NCI-H2107 treated with DMSO at 0.1 percent for 48 hours (cell line): ENCODE measurements around the gene ZNF425.
"Not testable (repeated sequence)": the region's sequence is repeated elsewhere in the genome, so short reads cannot be mapped to it uniquely, and the experiment has no call there.

Experiments used
- DNase-seq: peaks from one replicate; lab custom pipeline; 2025; ENCODE audit not compliant: unreplicated experiment; lab: John Stamatoyannopoulos, UW

ZNF425 gene, protein sequence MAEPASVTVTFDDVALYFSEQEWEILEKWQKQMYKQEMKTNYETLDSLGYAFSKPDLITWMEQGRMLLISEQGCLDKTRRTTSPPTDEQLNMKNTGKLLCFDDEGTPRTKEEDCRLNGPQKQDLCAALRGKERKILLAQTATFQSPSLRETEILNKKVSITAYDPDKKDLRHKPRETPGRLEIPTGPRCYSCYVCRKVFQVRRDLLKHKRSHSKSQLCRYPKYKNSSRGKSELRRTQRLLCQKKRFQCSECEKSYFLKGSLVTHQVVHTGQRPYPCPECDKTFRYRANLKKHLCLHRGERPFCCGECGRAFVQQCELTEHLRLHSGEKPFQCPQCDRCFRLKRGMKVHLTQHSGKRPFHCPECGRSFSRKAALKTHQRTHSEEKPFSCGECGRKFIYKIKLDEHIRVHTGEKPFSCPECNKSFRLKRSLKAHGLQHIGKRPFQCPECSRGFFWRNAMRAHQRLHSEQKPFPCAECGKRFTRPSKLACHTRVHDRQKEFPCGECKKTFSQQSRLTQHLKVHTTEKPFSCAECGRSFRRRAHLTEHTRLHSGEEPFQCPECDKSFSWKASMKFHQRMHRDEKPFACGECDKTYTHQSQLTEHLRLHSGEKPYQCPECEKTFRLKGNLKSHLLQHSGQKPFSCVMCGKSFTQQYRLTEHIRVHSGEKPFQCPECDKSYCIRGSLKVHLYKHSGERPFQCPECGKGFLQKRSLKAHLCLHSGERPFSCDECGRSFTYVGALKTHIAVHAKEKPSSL

DNA sequence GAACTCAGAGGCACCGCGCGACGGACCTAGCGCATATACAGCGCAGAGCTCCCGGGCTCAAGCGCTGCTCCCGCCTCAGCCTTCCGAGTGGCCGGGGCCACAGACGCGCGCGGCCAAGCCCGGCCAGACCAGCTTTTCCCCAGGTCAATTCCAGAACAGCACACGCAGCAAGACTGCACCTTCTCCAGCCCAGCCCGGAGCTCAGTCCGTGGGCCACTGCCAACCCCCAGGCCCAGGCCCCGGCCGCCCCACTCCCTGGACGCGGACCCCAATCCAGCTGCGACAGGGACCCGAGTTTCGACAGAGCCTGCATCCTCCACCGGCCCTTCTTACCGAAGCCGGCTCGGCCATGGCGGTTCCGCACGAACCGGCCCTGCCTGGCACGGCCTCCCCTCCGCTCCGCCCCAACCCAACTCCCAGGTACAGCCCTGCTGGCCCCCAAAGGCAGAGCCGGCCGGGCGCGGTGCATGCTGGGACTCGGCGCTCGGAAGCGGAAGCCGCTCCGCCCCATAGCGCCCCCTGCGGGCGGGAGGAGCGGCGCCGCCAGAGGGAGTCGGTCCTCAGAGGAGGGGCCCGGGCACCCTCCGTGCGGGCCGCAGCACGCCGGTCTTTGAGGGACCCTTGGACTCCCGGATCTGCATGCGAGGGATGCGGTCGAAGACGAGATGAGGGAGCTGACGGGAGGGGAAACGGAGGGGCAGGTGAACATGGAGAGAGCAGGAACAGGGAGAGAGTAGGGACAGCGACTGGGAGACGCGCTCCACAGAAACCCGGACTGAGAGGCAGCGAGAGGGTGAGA is at the start of gene ZNF425:
ZNF425 (minus strand) TSS at position 462 of the 799 bp plus-strand sequence; CDS start at position 351, 111 bp downstream.
- peak; percentile 66 for DNase-seq

DNA sequence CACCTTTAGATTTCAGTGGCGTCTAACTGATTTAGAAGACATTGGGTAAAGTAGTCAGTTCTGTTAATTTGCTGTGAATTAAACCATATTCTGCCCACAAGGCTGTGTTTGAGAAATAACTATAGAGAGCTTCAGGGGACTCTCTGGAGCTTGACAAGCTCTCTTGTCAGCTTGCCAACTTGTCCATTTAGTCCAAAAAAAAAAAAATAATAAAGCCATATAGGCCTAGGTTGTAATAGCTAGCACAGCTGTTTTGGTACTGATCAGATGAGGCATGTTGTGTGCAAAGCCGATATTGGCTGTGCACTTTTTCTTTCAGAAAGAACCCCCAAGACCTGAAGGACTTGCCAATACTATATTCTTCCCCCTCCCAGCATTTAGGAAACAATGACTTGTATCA is 49.0 kb upstream of the ZNF425 start:
- no peak for DNase-seq

DNA sequence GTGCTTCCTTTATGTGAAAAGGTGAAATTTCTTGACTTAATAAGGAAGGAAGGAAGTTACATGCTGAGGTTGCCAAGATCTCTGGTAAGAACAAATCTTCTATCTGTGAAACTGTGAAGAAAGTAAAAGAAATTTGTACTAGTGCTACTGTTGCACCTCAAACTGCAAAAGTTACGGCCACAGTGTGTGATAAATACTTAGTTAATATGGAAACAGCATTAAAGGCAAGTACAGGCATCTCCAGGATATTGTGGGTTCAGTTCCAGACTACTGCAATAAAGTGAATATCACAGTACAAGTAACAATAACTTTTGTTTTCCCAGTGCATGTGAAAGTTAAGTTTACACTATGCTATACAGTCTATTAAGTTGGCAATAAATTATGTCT is 46.4 kb upstream of the ZNF425 start:
- DNase-seq, result no peak

DNA sequence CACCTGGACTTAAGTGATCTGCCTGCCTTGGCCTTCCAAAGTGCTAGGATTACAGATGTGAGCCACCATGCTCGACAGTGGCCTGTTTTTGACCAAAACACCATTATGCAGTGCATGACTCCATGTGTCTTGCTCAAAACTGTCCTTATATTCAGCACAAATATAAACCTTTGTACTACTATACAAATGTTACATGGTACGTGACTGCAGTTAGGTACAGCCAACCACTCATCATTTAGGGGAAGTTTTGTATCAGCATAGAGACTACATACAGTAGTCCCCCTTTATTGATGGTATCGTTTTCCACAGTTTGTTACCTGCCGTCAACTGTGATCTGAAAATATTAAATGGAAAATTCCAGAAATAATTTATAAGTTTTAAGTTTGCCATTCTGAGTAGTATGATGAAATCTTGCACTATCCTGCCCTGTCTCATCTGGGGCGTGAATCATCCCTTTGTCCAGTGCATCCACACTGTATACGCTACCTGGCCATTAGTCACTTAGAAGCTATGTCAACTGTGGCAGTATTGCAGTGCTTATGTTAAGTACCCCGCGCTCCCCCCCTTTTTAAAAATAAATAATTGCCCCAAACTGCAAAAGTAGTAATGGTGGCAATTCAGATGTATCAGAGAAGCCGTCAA is 45.9 kb upstream of the ZNF425 start:
- no peak for DNase-seq

DNA sequence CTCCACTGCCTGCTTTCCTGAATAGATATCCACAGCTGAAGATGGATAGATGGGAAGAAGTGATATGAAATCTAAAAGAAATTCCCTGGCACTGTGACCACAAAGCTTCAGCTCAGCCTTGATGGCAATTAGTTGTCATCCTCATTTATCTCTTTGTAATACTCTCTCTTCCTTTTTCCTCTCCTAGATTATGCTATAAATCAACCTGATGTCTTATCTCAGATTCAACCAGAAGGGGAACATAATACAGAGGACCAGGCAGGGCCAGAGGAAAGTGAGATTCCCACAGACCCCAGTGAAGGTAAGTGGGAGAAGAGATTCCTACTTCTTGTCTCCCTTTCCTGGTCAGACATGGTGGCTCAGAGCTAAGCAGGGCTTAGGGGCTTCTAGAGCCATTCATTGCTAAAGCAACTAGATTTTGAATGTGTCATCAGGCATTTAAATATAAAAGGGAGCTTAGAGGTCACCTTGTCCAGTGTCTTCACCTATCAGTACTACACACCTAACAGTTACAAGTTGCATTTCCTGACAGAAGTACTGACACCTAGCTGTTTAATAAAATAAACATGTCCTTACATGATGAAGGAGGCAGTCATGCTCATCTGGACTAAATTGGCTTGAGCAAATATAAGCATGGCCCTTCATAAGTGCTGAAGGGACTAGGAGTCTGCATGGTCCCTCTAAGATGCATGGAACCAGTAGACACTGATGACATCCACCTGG is 40.7 kb upstream of the ZNF425 start:
- no peak for DNase-seq

DNA sequence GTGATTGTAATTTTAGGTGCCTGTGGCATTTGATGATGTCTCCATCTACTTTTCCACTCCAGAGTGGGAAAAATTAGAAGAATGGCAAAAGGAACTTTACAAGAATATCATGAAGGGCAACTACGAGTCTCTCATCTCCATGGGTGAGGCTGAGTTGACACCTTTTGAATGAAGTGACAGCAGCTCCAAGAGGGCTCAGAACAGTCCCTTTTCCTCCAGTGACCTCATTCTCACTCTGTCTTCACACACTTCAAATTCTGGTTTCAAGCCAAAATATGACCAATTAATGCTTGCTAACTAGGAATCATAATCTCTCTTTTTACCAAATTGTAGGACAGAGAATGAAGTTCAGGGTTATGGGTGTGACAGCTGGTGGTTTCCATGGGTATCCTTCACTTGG is 40.0 kb upstream of the ZNF425 start:
- DNase-seq, result no peak

DNA sequence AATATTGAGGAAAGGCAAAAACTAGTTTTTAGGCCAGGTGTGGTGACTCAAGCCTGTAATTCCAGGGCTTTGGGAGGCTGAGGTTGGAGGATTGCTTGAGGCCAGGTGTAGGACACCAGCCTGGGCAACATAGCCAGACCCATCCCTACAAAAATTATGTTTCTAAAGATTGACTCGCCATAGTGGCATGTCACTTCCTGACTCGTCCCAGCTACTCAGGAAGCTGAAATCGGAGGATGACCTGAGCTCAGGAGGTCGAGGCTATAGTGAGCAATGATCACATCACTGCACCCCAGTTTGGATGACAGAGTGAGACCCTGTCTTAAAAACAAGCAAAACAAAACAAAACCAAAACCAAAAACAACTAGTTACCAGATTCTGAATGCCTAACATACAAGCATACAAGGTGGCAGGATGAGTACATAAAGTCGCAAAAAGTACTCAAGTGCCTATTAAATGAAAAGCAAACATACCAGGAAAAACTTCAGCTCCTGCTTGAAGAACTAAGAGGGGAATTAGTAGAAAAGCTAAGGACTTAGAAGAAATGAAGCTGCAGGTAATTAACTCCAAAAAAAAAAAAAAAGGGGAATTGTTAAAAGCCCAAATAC is 35.2 kb upstream of the ZNF425 start:
- no peak for DNase-seq

DNA sequence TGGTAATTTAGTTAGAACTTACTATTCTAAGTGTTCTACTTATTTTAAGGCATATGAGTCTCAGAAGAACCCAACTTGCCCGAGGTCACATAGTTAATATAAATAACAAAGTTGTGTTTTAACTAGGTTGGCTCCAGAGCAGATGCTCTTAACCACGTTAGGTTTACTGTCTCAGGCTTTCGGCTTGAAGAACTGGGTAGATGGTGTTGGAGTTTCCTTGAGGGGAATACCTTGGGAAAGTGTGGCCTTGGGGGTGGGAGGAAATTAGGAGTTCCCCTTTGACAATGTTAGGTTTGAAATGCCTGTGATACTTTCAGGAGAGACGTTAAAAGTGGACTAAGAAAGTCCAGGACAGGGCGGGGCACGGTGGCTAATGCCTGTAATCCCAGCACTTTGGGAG is 30.8 kb upstream of the ZNF425 start:
- DNase-seq, result no peak

DNA sequence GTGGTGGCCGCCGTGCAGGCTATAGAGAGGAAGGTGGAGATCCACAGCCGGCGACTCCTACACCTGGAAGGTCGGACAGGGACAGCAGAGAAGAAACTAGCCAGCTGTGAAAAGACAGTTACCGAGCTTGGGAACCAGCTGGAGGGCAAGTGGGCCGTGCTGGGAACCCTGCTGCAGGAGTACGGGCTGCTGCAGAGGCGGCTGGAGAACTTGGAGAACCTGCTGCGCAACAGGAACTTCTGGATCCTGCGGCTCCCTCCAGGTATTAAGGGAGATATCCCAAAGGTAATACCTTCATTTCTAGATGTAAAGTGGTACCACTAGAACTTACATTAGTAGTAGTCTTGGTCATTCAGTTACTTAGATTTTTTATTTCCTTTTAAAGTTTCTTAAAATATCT is 27.9 kb upstream of the ZNF425 start:
- no peak for DNase-seq

DNA sequence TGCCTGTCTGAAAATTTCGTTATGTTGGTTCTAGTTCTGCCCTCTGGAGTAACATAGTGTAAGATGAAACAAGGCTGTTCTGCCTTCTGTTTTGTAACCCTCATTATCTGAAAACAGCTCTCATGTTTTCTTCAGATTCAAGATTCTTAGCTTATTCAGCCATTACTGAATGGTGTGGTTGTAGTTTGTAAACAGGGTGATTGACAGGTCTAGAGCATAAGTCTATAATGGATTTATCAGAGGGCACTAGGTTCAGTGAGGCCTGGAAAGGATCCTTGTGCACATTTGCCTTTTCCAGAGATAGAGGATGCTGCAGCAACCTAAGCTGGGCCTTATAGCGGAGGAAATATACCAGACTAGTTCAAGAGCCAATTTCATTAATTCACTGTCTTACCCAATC is 27.2 kb upstream of the ZNF425 start:
- no peak for DNase-seq

DNA sequence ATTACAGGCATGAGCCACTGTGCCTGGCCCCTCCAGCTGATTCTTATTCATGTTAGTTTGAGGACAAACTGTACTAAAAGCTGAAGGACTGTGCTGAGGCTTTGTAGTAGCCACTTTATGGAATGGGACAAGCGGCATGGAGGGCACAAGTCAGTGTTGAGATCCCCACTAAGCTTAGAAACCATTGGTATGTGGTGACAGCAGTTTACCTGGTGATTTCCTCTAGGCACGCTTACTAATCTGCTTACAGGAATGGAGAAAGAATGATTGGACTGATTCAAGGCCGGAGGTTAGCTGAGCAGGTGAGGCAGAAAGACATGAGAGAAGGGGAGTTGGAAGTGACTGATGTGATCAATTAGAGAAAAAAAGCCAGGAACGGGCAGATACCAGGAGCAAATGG is 24.9 kb upstream of the ZNF425 start:
- no peak for DNase-seq

DNA sequence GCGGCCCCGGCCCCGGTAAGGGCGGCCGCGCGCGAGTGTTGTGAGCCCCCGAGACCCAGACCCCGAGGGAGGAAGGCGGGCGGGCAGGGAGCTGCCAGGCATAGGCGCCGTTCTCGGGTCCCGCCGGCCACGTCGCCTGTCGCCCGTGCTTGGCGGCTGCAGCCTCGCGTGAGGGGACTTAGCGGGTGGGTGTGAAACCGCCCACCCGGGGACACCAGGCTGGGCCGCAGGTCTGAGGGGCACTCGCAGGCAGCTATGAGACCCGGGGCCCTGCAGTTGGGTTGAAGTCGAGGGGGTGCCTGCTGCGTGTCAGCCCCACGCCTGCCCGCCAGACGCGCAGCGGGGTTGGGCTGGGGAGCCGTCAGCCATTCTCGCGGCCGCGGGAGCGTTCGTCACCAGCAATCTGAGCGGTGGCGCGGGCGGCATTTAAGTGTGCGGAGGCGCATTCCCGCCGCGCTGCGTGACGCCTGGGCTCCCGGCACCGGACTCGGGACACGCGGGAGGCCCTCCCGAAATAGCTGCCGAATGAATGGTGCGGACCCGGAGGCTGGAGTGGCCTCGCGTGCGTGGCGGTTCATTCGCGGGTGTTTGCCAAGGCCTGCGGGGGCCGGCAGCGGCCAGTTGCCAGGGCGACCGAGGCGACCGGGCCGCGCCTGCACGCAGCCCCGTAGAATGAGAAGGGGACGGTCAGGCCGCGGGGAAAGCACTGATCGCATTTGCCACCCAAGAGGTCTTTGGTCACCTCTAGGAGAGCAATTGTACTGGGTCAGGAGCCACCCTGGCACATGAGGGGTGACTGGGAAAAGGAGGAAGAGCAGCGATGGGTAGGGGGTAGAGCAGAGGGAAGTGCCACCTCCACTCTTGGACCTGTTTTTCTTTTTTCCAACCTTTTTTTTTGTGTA is 21.9 kb upstream of the ZNF425 start:
- DNase-seq, result no peak

DNA sequence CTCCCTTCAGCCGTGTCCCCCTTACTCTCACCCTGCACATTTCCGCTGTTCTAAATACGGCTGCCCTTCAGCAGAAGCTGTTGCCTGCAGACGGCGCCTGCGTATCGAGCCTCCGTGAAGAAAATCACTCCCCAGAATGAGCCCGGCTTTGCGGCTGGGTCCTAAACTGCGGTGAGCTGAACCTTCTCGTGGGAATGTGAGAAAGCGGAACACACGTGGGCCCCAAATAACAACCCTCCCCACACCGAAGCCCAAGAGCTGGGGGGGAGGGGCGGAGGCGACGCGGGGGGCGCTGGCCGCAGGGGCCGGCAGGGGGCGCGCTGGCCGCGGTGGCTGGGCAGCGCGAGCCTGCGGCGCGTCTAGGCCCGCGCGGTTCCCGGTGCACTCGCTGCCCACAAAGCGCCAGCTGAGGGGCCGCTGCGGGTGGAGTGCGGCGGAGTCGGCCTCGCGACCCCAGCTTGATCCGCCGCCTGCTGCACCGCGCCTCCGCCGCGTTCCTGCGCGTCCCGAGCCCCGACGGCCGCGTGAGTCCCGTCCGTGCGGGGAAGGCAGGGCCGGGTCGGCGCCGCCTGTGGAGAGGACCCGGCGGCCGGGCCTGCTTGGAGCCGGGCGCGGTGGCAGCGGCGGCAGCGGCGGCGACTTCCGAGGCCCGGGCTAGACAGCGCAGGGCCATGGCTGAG is 21.1 kb upstream of the ZNF425 start, which contains the start of gene ZNF398:
ZNF398 (plus strand) TSS at position 382 of the 680 bp plus-strand sequence; CDS start at position 672, 290 bp downstream.
- DNase-seq, result peak; percentile 59

DNA sequence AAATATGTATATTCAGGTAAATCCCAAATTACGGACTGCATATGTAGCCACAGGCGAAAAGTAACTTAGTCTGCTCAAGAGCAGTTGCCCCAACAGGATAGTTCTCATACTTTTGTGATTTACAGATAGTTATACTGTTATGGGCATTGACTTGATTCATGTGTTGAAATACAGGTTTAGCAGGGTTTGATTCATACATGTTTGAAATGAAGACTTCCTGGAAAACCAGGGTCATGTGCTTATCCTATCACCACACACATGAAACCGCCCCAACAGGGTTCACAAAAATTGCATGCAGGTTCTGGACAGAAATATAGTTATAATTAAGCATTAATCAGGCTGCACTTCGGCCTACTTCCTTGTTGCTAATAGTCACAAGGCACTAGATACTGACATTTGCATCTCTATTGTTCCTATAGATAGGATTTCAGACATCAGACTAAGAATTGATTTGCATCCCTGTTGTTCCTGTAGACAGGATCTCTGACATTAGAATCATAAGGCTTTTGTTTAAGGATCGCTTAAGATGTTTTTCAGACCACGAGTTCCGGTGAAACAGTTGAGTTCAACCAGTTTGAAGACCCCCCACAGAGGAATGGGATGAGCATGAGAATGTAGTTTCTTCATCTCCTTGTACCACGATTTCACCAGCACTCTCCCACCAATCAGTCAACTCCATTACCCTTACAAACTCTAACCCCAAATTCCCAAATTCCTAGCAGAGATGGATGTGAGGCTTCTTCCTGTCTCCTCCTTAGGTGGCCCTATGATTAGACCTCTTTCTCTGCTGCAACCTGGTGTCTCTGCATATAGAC is 19.1 kb upstream of the ZNF425 start:
- no peak for DNase-seq

DNA sequence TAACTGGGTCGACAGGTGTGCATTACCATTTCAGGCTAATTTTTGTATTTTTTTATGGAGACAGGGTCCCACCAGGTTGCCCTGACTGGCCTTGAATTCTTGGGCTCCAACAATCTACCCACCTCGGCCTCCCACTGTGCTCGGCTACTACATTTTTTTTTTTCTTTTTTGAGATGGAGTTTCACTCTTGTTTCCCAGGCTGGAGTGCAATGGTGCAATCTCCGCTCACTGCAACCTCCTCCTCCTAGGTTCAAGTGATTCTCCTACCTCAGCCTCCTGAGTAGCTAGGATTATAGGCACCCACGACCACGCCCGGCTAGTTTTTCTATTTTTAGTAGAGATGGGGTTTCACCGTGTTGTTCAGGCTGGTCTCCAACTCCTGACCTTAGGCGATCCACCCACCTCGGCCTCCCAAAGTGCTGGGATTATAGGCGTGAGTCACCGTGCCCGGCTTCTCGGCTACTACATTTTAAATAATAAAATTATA is 18.4 kb upstream of the ZNF425 start:
- not testable (repeated sequence) for DNase-seq

DNA sequence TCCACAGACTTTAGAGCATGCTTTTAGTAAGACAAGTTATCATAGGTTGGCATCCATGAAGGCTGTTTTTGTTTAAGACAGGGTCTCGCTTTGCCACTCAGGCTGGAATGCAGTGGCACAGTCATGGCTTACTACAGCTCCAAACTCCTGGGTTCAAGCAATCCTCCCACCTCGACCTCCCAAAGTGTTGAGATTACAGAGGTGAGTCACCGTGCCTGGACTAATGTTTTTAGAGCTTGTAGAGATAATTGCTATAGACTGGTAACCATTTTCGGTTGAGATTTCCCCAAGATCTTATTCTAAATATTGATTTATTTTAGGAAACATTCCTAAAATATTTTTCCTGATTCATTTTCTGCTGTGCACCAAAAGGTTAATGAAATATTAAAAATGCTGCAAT is 15.8 kb upstream of the ZNF425 start:
- no peak for DNase-seq

DNA sequence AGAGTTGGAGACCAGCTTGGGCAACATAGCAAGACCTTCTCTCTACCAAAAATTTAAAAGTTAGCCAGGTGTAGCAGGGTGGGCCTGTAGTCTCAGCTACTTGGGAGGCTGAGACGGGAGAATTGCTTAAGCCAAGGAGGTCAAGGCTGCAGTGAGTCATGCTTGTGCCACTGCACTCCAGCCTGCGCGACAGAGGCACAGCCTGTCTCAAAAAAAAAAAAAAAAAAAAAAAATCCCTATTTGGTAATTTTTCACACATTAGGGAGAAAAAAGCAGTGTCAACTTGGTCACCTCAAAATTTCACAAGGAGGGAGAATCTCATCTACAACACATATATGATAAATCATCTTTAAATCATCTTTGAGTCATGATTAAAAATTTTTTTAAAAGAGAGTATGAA is 14.7 kb upstream of the ZNF425 start:
- DNase-seq, result no peak
